ENCODE data around the gene UNKL. TPM values are rescaled to one million over a fixed set of nuclear protein-coding genes. Genes with fewer than 3 reads are reported as not detected.

Gene UNKL
- total RNA-seq, 2 experiments from 2014 or later, result 26.0 to 33.4 TPM

GRCh38 chr16:1401758-1402154 is 12.7 kb downstream of the UNKL start:
- ChIA-PET POLR2A (no interaction called here), CTCF (no interaction called here)
- no peaks in the 10 kb centered on the region for H3K9me3 Mint-ChIP-seq
- no peak for DNase-seq
- H3K36me3 Mint-ChIP-seq, result peaks cover 6% of the 10 kb centered on the region
- peaks cover 2% of the 10 kb centered on the region for H3K4me1 Mint-ChIP-seq (ENCODE audit: low read depth)
- H3K27me3 Mint-ChIP-seq, result no peaks in the 10 kb centered on the region
- no peak overlapping the region for H3K4me3 Mint-ChIP-seq
- no peak overlapping the region for H3K27ac Mint-ChIP-seq
- intact Hi-C loops (cut with micrococcal nuclease), result no loop called here

GRCh38 chr16:1401061-1401757 is 13.3 kb downstream of the UNKL start:
- ChIA-PET POLR2A (no interaction called here), CTCF (no interaction called here)
- H3K27me3 Mint-ChIP-seq, result no peaks in the 10 kb centered on the region
- H3K4me1 Mint-ChIP-seq (ENCODE audit: low read depth), result peaks cover 2% of the 10 kb centered on the region
- intact Hi-C loops (cut with micrococcal nuclease), result no loop called here
- DNase-seq, result no peak
- no peak overlapping the region for H3K27ac Mint-ChIP-seq
- H3K9me3 Mint-ChIP-seq, result no peaks in the 10 kb centered on the region
- no peak overlapping the region for H3K4me3 Mint-ChIP-seq
- peaks cover 6% of the 10 kb centered on the region for H3K36me3 Mint-ChIP-seq

GRCh38 chr16:1398826-1399581 is 15.5 kb downstream of the UNKL start:
- no peaks in the 10 kb centered on the region for H3K9me3 Mint-ChIP-seq
- no peak overlapping the region for H3K4me3 Mint-ChIP-seq
- peaks cover 6% of the 10 kb centered on the region for H3K36me3 Mint-ChIP-seq
- ChIA-PET POLR2A (no interaction called here), CTCF (no interaction called here)
- H3K4me1 Mint-ChIP-seq (ENCODE audit: low read depth), result no peaks in the 10 kb centered on the region
- no peak for DNase-seq
- H3K27me3 Mint-ChIP-seq, result no peaks in the 10 kb centered on the region
- H3K27ac Mint-ChIP-seq, result no peak overlapping the region
- intact Hi-C loops (cut with micrococcal nuclease), result no loop called here

GRCh38 chr16:1398351-1398750 is 16.2 kb downstream of the UNKL start:
- POLR2A ChIA-PET, result no interaction called here
- H3K27ac Mint-ChIP-seq, result no peak overlapping the region
- H3K9me3 Mint-ChIP-seq, result no peaks in the 10 kb centered on the region
- no peaks in the 10 kb centered on the region for H3K4me1 Mint-ChIP-seq (ENCODE audit: low read depth)
- no peaks in the 10 kb centered on the region for H3K27me3 Mint-ChIP-seq
- intact Hi-C loops (cut with micrococcal nuclease), result no loop called here
- CTCF ChIA-PET, result no interaction called here
- peaks cover 6% of the 10 kb centered on the region for H3K36me3 Mint-ChIP-seq
- no peak overlapping the region for H3K4me3 Mint-ChIP-seq
- no peak for DNase-seq

- ChIA-PET POLR2A (no interaction called here), CTCF (no interaction called here)
- no peak for DNase-seq
- Mint-ChIP-seq H3K4me3 (no peak overlapping the region), H3K4me1 (ENCODE audit: low read depth) (no peaks in the 10 kb centered on the region), H3K9me3 (no peaks in the 10 kb centered on the region), H3K27ac (no peak overlapping the region), H3K27me3 (no peaks in the 10 kb centered on the region), H3K36me3 (peaks cover 6% of the 10 kb centered on the region)
- intact Hi-C loops (cut with micrococcal nuclease), result no loop called here
Measured at GRCh38 chr16:1397779-1398178, 16.7 kb downstream of the UNKL start.

- no peak overlapping the region for H3K4me3 Mint-ChIP-seq
- H3K9me3 Mint-ChIP-seq, result no peaks in the 10 kb centered on the region
- no peaks in the 10 kb centered on the region for H3K4me1 Mint-ChIP-seq (ENCODE audit: low read depth)
- POLR2A ChIA-PET, result interaction anchor here (0.7 kb wide), 1 partner anchor 11 kb away, joined by 4 read pairs; no protein-coding TSS in a partner anchor
- intact Hi-C loops (cut with micrococcal nuclease), result no loop called here
- H3K36me3 Mint-ChIP-seq, result peaks cover under 1% of the 10 kb centered on the region
- CTCF ChIA-PET, result no interaction called here
- no peaks in the 10 kb centered on the region for H3K27me3 Mint-ChIP-seq
- H3K27ac Mint-ChIP-seq, result no peak overlapping the region
- no peak for DNase-seq
Measured at GRCh38 chr16:1395444-1396031, 19.0 kb downstream of the UNKL start.

GRCh38 chr16:1394367-1394951 is 20.0 kb downstream of the UNKL start:
- H3K9me3 Mint-ChIP-seq, result no peaks in the 10 kb centered on the region
- POLR2A ChIA-PET, result no interaction called here

GRCh38 chr16:1393613-1394176 is 20.8 kb downstream of the UNKL start:
- H3K4me3 Mint-ChIP-seq, result no peak overlapping the region
- no peaks in the 10 kb centered on the region for H3K27me3 Mint-ChIP-seq
- H3K4me1 Mint-ChIP-seq (ENCODE audit: low read depth), result no peaks in the 10 kb centered on the region
- H3K9me3 Mint-ChIP-seq, result no peaks in the 10 kb centered on the region
- POLR2A ChIA-PET, result interaction anchor here (0.5 kb wide), 1 partner anchor 11 kb away, joined by 3 read pairs; no protein-coding TSS in a partner anchor
- CTCF ChIA-PET, result no interaction called here
- intact Hi-C loops (cut with micrococcal nuclease), result no loop called here
- H3K36me3 Mint-ChIP-seq, result peaks cover 3% of the 10 kb centered on the region
- no peak overlapping the region for H3K27ac Mint-ChIP-seq
- no peak for DNase-seq

More at GRCh38 chr16:1394367-1394951, 20.0 kb downstream of the UNKL start:
- Mint-ChIP-seq H3K36me3 (peaks cover 3% of the 10 kb centered on the region), H3K27me3 (no peaks in the 10 kb centered on the region), H3K27ac (no peak overlapping the region), H3K4me1 (ENCODE audit: low read depth) (no peaks in the 10 kb centered on the region), H3K4me3 (no peak overlapping the region)
- CTCF ChIA-PET, result no interaction called here
- intact Hi-C loops (cut with micrococcal nuclease), result no loop called here
- DNase-seq, result no peak

- CTCF ChIA-PET, result interaction anchor here (0.7 kb wide), 1 partner anchor 29 kb away, joined by 3 read pairs; no protein-coding TSS in a partner anchor
Measured at GRCh38 chr16:1392826-1393225, 21.7 kb downstream of the UNKL start.

GRCh38 chr16:1390239-1390779 is 24.2 kb downstream of the UNKL start:
- POLR2A ChIA-PET, result no interaction called here
- CTCF ChIA-PET, result interaction anchor here (2.0 kb wide), 1 partner anchor 27 kb away, joined by 5 read pairs; no protein-coding TSS in a partner anchor

More at GRCh38 chr16:1392826-1393225, 21.7 kb downstream of the UNKL start:
- intact Hi-C loops (cut with micrococcal nuclease), result no loop called here
- Mint-ChIP-seq H3K36me3 (peaks cover 3% of the 10 kb centered on the region), H3K4me1 (ENCODE audit: low read depth) (no peaks in the 10 kb centered on the region), H3K9me3 (no peaks in the 10 kb centered on the region), H3K27ac (no peak overlapping the region), H3K4me3 (no peak overlapping the region), H3K27me3 (no peaks in the 10 kb centered on the region)
- POLR2A ChIA-PET, result no interaction called here
- DNase-seq, result no peak

GRCh38 chr16:1389762-1390161 is 24.7 kb downstream of the UNKL start:
- POLR2A ChIA-PET, result no interaction called here
- DNase-seq, result no peak
- Mint-ChIP-seq H3K27me3 (no peaks in the 10 kb centered on the region), H3K36me3 (peaks cover 6% of the 10 kb centered on the region), H3K4me3 (no peak overlapping the region), H3K9me3 (no peaks in the 10 kb centered on the region), H3K27ac (no peak overlapping the region), H3K4me1 (ENCODE audit: low read depth) (no peaks in the 10 kb centered on the region)
- CTCF ChIA-PET, result interaction anchor here (1.2 to 2.0 kb wide), 2 partner anchors 26 kb away, joined by 3 to 5 read pairs; no protein-coding TSS in a partner anchor
- intact Hi-C loops (cut with micrococcal nuclease), result no loop called here

More at GRCh38 chr16:1390239-1390779, 24.2 kb downstream of the UNKL start:
- Mint-ChIP-seq H3K4me1 (ENCODE audit: low read depth) (no peaks in the 10 kb centered on the region), H3K4me3 (no peak overlapping the region), H3K9me3 (no peaks in the 10 kb centered on the region), H3K27ac (no peak overlapping the region), H3K36me3 (peaks cover 3% of the 10 kb centered on the region), H3K27me3 (no peaks in the 10 kb centered on the region)
- intact Hi-C loops (cut with micrococcal nuclease), result no loop called here
- DNase-seq, result no peak

GRCh38 chr16:1387331-1387730 is 27.2 kb downstream of the UNKL start:
- POLR2A ChIA-PET, result no interaction called here
- CTCF ChIA-PET, result no interaction called here
- H3K4me3 Mint-ChIP-seq, result no peak overlapping the region
- DNase-seq, result no peak
- H3K27me3 Mint-ChIP-seq, result no peaks in the 10 kb centered on the region
- no peak overlapping the region for H3K27ac Mint-ChIP-seq
- no peaks in the 10 kb centered on the region for H3K4me1 Mint-ChIP-seq (ENCODE audit: low read depth)
- peaks cover 6% of the 10 kb centered on the region for H3K36me3 Mint-ChIP-seq
- no peaks in the 10 kb centered on the region for H3K9me3 Mint-ChIP-seq
- intact Hi-C loops (cut with micrococcal nuclease), result no loop called here
